HG02571 (cell line): Measurements from ENCODE around the gene TNFSF9.
"Not testable (repeated sequence)": the region's sequence is repeated elsewhere in the genome, so short reads cannot be mapped to it uniquely, and the experiment has no call there.

ENCODE experiments used
- ATAC-seq: cut with Tn5 transposase; IDR thresholded peaks from one replicate; pipeline ENCODE4 v1.9.1; 2021; ENCODE audit warnings: mild to moderate bottlenecking, moderate library complexity; ENCODE audit not compliant: unreplicated experiment

The TNFSF9 gene

DNA sequence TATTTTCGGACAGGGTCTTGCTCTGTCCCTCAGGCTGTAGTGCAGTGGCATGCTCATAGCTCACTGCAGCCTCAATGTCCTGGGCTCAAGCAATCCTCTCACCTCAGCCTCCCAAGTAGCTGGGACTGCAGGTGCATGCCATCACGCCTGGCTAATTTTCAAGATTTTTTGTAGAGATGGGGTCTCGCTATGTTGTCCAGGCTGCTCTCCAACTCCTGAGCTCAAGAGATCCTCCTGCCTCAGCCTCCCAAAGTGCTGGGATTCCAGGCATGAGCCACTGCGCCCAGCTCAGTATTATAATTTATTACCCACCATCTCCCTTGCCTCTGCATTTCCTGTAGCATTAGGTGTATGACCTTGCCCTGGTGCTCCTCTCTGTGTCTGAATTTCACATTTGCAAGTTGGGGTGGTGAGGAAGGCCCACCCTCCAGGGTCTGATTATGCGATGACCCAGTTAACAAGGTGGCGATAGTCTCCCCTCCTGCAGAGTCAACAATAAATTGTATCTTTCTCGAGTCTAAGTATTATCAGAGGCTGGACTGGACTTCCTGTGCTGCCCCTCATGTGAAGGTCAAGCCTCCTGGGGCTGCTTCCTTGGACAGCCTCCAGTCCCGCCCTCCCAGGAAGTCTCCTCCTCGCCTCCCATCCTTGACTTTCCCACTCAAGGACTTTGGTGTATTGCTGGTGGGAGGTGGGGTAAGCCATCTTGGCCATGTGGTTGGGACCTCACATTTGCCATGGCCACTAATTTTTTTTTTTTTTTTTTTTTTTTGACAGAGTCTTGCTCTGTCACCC, 27.2 kb upstream of the TNFSF9 start:
- ATAC-seq, result no peak

DNA sequence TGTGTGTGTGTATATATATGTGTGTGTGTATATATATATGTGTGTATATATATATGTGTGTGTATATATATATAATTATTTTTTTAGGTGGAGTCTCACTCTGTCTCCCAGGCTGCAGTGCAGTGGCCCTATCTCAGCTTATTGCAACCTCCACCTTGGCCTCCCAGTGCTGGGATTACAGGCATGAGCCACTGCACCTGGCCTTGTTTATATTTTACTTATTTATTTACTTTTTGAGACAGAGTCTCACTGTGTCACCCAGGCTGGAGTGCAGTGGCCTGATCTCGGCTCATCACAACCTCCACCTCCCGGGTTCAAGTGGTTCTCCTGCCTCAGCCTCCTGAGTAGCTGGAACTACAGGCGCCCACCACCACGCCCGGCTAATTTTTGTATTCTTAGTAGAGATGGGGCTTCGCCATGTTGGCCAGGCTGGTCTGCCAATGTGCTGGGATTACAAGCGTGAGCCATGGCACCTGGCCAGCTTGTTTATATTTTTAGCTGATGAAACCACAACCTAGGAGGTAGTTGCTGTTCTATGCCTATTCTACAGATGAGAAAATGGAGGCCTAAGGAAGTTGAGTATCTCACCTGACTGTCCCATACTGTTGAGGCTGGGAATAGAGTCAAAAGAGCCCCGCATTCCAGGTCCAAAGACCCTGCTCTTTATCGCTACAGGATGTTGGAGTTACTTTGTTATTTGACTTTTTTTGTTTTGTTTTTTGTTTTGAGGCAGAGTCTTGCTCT, 22.6 kb upstream of the TNFSF9 start:
- not testable (repeated sequence) for ATAC-seq

DNA sequence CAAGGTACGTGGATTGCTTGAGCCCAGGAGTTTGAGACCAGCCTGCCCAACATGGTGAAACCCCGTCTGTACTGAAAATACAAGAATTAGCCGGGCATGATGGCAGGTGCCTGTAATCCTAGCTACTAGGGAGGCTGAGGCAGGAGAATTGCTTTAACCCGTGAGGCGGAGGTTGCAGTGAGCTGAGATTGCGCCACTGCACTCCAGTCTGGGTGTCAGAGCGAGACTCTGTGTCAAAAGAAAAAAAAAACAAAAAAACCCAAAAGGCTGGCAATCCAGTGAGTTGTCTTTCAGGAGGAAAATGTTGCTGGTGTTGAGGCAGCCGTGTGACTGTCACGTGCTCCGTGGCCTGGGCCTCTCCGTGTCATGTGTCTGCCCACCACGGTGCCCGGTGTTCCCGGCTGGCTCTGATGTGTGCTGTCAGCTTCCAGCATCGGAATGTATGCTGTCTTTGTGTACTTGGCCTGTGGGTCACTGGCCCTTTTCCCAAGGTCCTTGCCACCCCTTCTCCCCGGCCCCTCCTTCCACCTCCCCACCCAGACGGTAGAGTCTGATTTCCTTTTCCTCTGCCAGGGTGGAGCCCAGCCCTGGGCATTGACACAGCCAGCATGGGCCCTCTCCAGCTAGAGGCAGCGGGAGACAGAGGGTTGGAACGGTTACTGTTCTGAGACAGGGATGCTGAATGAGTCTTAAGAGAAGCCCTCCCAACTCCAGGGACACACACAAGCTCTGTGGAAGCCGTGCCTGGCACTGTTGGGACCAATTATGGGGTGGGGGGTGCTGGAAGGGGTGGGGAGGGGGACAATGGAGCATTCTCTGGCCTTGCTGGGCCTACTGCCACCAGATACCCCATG, 21.5 kb upstream of the TNFSF9 start:
- ATAC-seq, result no peak

GRCh38 chr19:6510618-6511017, 20.2 kb upstream of the TNFSF9 start:
- ATAC-seq, result no peak

DNA sequence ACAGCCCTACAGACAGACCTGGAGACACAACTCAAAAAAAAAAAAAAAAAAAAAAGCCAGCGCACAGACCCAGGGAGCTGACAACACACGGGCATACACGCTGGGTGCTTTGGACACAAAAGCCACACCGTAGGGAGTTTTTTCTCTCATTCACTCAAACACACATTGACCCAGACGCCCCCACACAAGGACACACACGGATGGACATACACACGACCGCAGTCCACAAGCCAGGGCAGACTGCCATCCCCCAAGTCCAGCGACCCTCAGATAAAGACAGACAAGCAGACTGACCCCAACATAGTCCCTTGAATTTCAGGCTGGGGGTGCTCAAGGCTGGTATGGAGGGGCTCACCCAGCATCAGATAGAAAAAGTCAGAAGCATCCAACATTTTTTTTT, 16.7 kb upstream of the TNFSF9 start:
- ATAC-seq, result no peak

DNA sequence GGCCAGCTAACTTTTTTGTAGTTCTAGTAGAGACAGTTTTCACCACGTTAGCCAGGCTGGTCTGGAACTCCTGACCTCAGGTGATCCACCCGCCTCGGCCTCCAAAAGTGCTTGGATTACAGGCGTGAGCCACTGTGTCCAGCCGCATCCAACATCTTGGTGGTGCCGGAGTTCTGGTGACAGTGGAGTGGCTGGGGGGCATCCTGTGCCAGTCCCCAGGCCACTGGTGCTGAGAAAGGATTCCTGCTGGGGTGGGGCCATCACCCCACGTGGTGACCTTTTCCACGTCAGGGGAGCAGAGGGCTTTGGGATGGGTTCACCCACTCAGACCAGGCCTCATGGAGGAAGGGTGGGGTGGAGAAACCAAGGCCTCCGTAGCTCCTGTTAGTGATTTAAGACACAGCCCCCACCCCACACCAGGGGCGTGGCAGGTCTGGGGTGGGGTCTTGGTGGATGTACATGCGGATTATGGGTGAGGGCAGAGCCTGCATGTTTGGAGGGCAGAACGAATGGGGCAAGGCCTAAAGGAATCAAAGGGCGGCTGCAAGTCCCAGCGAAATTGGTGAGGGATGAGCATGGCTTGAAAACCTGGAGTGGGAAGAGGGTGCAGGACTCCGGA, 15.8 kb upstream of the TNFSF9 start:
- no peak for ATAC-seq

DNA sequence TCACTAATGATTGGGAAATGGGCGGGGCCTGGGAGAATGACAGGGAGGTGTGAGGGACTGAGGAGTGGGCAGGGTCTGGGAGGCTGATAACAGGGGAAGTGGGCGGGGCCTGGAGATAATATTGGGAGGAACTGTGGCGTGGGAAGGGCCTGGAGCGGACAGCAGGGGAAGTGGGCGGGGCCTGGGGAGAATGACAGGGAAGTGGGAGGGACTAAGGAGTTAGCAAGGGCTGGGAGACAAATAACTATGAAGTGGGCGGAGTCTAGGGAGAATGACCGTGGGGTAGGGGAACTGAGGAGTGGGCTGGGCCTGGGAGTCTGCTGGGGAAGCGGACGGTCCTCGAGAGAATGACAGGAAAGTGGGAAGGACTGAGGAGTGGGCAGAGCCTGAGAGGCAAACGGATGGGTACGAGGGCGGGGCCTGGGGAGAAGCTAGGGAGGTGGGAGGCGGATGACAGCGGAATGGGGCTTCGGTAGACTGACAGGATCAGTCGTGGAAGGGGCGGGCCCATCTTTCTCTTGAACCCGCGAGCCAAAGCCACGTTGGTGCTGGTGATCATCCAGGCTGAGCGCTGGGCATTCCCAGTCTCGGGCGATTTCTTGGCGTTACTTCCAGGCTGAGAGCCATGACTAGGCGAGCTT, 14.7 kb upstream of the TNFSF9 start:
- ATAC-seq, result peak; percentile 36

DNA sequence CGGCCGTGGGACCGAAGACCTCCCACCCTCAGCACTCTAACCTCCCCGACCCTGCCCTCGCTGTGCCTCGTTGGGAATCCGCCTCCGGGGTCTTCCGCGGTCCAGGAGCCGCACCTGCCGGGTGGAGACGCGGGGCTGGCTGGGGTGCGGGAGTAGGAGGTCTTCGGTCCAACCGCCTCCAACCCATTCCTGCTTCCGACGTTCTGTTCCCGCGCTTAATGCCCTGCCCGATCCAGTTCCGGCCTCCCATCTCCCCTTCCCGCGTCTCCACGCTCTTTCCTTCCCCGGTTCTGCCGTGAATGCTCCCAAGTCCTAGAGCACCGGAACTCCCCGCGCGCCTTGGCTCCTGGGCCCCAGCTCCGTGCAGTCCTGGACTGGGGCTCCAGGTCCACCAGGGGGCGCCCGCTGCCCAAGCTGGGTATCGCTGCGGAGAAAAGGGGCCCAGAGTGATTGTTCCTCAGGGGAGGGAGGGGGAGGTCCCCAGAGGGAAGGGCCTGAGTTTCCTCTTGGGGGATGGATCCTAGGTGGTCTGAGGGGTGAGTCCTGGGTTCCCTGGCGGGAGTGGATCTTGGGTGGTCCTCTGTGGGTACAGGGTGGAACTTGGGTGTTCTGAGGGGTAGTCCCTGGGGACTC, 14.1 kb upstream of the TNFSF9 start:
- peak; percentile 50 for ATAC-seq

GRCh38 chr19:6518145-6518911, 12.5 kb upstream of the TNFSF9 start:
- no peak for ATAC-seq

DNA sequence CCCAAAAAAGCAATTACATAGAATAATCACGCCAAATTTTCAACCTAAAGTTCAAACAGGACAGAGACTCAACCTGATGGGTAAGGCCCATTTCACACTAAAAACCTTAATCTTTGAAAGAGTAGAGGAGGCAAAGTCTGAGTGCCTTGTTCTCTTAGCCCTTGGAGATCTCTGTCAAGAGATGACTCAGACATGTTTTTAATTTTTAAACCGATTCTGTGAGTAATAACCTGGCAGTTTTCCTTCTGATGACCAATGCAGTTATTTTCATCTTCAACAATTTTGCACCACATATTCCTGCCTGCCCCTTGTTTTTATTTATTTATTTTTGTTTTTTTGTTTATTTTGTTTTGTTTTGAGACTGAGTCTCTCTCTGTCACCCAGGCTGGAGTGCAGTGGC, 11.5 kb upstream of the TNFSF9 start:
- no peak for ATAC-seq

DNA sequence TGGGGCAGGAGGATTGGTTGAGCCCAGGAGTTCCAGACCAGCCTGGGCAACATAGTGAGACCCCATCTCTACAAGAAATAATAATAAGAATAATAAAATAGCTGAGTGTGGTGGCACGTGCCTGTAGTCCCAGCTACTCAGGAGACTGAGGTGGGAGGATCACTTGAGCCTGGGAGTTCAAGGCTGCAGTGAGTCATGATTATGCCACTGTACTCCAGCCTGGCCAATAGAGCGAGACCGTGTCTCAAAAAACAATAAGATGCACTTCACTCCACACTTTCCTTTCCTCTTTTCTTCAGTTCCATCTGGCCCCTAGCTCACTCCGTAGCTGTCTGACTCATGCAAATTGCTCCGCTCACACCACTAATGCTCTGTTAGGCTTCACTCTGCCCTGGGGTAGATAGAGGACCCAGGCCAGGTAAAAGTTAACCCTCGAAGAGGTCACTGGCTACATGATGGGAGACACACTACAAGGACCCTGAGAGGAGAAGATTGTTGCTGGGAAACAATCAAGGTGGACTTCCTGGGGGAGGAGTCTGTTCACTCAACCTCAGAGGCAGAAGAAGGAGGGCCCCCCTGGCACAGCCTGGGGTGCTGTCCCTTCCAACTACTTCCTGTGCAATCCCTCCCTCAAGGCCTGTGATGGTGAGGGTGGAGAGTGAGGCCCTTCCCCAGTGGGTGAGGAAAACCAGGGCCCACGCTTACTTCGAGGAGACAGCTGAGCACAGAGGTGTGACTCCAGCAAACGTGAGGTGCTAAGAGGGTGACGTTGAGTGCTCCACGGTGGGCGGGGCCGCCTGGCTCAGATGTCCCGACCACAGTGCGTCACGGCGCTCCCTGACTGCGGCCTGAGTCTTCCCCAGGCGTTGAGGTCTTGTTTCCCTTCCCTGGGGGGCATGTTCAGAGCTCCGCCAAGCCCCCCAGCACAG, 8.8 kb upstream of the TNFSF9 start:
- no peak for ATAC-seq

DNA sequence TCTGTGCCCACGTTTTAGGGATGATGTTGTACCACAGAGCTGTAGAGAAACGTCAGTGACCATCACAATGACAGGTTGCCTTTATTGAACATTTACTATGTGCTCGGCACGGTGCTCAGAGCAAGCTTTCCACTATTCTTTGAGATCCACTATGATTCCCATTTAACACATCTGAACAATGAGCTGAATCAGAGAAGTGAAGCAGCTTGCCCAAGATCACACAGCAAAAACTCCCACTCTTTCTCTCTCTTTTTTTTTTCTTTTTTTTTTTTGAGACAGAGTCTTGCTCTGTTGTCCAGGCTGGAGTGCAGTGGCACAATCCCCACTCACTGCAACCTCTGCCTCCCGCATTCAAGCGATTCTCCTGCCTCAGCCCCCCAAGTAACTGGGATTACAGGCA, 8.1 kb upstream of the TNFSF9 start:
- no peak for ATAC-seq

- ATAC-seq, result no peak
Observed at GRCh38 chr19:6524311-6524710, 6.5 kb upstream of the TNFSF9 start.

DNA sequence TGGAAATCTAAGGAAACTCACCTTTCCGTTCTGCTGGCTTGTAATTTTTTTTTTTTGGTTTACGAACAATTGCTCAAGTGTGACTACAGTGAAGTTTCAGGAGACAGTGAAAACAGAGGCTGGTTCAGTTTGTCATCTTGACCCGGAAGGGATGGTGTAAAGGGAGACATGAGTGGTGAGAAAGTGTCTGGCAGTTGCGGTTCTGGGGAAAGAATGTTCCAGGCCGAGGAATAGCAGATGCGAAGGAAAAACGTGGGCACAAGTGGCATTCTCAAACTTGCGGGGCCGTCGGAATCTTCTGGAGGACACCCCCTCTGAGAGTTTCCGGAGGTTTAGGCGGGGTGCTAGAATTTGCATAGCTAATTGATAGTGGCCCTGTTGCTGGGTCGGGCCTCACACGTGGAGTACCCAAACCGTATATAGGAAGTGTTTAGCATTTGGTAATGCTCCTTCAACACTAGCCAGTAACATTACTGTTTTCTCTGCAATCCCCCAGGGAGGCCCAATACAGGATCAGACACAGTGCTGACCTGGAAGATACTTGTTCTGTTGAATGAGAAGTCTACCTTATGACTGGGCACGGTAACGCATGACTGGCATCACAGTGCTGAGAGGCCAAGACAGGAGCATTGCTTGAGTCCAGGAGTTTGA, 2.8 kb upstream of the TNFSF9 start:
- ATAC-seq, result peak; percentile 33

DNA sequence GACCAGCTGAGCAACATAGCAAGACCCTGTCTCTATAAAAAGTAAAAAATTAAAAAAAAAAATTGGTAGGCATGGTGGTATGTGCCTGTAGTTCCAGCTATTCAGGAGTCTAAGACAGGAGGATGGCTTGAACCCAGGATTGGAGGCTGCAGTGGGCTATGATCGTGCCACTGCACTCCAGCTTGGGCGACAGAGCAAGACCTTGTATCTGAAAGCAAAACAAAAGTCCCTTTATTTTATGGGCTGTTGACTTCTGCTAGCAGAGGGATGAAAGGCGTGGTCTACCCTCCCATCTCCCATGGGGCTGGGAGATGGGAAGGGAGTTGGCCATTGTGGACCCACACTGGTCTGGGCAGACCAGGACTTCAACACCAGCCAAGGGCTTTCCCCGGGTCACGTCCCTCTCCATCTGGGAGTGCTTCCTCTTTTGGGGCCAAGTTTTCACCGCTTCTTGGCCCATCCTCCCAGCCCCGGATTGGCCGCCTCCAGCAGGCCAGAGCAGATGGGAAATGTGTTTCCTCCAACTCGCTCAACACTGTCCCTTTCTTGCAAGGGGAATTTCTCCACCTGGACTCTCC, 2.2 kb upstream of the TNFSF9 start:
- no peak for ATAC-seq

- ATAC-seq, result no peak
Observed at GRCh38 chr19:6529351-6529750, 1.5 kb upstream of the TNFSF9 start.

DNA sequence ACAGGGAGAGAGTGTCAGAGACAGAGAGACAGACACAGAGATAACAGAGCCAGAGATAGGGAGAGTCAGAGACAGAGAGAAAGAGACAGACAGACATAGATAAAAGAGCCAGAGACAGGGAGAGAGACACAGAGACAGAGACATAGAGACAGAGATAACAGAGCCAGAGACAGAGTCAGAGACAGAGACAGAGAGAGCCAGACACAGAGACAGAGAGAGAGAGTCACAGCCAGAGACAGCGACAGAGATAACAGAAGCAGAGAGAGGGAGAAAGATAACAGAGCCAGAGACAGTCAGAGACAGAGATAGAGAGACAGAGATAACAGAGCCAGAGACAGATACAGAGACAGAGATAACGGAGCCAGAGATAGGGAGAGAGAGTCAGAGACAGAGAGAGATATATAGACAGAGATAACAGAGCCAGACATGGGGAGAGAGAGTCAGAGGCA, 865 bp upstream of the TNFSF9 start:
- ATAC-seq, result no peak
